Islet precursor cell (in vitro differentiated cells): ENCODE measurements around the gene GAD2.
A peak's percentile ranks its signal among the peaks of the same experiment; 100 is the strongest.

Experiments
- DNase-seq: peaks from one replicate; pipeline ENCODE4 v3.0.0-alpha.2; 2018

Gene GAD2

DNA sequence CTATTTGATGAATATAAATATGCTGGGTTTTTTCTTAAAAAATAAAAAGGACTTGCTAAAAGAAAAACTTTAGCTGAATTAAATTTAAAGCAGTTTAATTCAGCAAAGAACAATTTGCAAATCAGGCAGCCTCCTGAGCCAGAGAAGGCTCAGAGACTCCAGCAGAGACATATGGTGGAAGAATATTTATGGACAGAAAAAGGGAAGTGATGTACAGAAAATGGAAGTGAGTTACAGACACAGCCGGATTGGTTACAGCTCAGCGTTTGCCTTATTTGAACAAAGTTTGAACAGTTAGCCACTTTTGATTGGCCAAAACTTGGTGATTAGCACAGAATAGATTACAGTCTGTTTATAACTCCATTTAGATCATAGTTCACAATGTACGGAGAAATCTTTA, 110.3 kb downstream of the GAD2 start:
- DNase-seq = no peak

DNA sequence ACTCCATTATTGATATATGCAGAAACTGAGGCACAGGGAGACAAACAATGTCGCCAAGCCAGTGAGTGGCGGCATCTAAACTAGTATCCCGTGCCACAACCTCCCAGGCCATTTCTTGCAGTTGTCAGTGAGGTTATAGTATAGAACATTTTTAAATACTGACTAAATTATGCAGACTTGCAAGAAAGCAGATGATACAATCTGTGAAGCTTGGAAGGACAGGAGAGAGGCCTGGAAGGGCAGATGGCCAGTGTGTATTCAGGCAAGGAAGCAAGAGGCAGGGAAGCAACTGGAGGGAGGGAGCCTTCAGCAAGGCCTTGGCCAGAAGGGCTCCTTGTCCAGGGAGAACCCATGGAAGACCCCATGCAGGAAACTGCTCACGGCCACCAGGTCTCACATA, 111.2 kb downstream of the GAD2 start:
- DNase-seq = no peak

DNA sequence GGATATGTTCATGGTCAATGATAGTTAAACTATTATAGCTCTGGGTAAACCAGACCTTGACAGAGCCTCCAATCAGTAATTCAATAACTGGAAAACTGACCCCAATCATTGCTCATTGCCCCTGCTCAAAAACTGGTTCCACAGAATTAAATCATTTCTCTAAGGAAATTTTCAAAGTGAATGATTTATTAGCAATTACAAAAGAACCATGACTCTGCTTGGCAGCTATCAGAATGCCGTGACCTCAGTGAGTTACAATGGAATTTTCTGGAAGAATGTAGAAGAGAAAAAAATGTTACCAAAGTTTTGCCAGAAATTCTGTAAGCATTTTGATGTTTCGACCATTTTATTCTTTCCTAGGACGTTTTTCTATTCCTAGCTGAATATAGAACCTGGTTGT, 114.8 kb downstream of the GAD2 start:
- no peak for DNase-seq

DNA sequence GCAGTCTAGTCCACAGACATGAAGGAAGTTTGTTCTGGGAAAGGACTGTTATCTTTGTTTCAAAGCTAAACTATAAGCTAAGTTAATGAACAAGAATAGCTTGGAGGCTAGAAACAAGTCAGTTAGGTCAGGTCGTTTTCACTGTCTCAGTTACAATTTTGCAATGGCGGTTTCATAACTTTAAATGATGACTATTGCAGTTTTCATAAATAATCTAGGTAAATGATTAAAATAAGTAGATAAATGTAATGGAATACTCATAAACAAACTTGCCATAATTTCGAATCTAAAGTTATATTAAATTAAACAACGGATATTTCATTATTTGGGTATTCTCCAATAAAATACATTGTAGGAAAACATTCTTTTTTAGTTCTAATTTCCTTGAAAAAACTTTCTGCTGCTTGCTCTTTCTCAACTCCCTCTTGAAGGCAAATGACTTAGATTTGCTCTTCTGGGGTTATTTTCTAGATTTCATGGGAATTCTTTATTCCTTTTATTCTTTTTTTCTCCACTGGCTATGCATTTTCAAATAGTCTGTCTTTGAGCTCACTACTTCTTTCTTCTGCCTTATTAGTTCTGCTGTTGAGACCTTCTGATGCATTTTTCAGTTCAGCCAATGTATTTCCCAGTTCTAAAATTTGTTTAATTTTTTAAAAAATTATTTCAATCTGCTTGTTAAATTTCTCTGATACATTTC, 117.8 kb downstream of the GAD2 start:
- no peak for DNase-seq

DNA sequence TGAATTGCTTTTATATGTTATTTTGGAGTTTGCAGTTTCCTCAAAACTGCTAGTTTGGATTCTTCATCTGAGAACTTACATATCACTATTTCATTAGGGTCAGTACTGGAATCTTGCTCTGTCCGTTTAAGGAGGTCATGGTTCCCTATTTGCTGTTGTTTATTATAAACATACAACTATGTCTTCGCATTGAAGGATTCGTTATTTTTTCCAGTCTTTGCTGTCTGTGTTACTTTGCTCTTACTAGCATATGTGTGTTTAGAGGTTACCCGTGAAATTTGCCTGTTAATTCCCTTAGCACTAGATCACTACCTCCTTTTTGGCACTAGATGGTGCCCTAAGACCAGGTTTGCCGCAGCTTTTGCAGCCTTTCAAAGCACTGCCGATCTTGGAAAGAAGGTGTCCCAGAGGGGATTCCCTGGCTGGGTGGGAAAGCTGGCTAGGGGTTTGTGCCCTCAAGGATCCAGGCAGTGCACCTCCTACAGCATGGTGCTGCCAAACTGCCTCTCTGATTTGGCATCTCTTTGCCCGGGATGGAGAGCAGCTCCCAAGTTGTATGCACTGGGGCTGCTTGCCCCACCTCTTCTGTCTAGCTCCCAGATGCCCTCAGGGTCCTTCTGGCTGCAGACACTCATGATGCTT, 118.5 kb downstream of the GAD2 start:
- peak; percentile 92 for DNase-seq

DNA sequence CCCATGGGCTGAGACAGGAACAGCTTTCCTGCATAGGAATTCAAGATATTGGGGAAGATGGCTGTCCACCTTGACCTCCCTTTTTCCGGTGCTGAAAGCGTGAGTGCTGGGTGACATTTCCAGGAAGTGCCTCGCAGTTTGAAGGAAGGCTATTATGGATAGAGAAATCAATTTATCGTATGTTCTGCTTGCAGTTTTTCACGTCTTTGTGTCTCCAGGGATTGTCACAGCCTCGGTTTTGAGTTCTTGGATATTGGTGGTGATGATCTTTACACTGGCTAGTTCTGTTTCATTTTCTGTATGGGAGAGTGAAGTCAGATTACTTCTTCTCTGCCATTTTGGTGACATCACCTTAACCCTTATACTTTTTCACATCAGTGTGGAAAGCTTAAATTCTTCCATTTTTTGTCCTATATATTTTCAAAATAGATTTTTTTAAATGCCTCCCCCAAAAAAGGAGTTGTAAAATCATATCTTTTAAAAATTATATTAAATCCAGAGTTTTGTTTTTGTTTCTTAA, 119.1 kb downstream of the GAD2 start:
- no peak for DNase-seq

DNA sequence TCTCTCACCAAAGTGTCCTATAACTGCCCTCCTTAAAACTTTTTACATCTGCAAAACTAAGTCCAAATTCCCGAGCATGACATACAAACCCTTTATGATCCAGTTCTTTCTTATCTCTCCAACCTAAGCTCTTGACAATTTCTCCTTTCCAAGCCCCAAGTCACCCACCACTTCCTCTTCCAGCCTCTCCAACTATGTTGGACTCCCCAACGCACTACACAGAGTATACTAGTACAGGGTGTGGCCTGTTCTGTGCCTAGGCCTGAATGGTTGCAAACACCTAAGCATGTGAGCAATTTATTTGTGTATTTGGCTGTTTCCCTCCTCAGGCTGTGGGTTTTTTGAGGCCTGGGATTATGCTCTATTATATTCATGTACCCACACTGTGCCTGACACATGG, 120.4 kb downstream of the GAD2 start:
- DNase-seq = no peak

DNA sequence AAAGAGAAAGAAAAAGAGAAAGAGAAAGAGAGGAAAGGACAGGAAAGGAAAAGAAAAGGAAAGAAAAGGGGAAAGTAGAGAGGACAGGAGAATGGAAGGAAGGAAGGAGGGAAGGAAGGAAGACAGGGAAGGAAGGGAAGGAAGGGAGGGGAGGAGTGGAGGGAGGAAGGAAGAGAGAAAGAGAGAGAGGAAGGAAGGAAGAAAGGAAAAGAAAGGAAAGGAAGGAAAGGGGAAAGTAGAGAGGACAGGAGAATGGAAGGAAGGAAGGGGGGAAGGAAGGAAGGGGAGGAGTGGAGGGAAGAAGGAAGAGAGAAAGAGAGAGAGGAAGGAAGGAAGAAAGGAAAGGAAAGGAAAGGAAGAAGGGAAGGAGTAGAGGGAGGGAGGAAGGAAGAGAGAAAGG, 125.1 kb downstream of the GAD2 start:
- DNase-seq = no peak

DNA sequence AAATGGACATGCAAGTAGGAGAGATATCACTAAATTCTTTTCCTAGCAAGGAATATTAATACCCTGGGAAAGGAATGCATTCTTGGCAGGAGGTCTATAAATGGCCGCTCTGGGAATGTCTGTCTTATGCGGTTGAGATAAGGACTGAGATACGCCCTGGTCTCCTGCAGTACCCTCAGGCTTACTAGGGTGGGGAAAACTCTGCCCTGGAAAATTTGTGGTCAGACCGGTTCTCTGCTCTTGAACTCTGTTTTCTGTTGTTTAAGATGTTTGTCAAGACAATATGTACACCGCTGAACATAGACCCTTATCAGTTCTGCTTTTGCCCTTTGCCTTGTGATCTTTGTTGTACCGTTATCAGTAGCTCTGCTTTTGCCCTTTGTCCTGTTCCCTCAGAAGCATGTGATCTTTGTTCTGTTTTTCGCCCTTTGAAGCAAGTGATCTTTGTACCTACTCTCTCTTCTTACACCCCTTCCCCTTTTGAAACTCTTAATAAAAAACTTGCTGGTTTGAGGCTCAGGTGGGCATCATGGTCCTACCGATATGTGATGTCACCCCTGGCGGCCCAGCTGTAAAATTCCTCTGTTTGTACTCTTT, 132.3 kb downstream of the GAD2 start:
- DNase-seq = peak; percentile 65
